GM18907 (cell line): Measurements from ENCODE around the gene IKZF5.

Source experiments
- ATAC-seq: cut with Tn5 transposase; IDR thresholded peaks from one replicate; pipeline ENCODE4 v1.9.1; 2021; ENCODE audit warnings: mild to moderate bottlenecking, moderate library complexity; ENCODE audit not compliant: unreplicated experiment

Gene IKZF5, protein sequence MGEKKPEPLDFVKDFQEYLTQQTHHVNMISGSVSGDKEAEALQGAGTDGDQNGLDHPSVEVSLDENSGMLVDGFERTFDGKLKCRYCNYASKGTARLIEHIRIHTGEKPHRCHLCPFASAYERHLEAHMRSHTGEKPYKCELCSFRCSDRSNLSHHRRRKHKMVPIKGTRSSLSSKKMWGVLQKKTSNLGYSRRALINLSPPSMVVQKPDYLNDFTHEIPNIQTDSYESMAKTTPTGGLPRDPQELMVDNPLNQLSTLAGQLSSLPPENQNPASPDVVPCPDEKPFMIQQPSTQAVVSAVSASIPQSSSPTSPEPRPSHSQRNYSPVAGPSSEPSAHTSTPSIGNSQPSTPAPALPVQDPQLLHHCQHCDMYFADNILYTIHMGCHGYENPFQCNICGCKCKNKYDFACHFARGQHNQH

DNA sequence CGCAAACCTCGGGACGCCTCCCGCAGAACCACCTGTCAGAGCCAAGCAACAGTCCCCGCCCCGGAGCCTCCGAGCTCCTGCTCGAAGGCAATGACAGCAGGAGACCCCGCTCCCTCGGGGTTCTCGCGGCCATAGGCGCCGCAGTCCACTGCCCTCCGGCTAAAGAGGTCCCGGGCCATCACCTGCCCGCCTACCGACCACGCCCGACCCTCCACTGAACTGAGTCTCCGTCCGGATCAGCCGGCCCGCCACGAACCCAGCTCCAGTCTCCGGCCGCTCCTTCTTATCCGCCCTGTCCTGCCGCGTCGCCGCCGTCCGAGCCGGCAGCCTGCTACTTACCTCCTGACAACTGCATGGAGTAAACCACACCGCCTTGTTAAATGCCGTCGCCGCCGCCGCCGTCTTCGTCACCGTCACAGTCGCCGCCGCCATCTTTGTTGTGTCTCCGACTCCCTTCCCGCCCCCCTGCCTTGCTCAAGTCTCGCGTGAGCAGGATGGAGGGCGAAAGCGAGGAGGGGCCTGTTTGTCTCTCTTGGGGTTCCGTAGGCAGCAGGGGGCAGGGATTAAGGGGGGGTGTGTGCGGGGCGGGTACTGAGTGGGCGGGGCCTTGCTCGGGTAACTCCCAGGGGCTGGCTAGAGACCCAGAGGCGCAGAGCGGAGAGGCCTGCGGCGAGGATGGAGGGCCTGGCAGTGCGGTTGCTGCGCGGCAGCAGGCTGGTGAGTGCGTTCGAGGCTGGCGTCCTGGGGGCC is at the start of gene IKZF5, which contains the start of gene ACADSB:
Gene IKZF5, minus strand, starts transcription at position 441 of the 750 bp plus-strand sequence. CDS start 10,170 bp downstream, outside the sequence.
Gene ACADSB, plus strand, starts transcription at position 652 of the 750 bp plus-strand sequence. Its CDS starts 24 bp downstream, at position 676.
- peak; percentile 88 for ATAC-seq

DNA sequence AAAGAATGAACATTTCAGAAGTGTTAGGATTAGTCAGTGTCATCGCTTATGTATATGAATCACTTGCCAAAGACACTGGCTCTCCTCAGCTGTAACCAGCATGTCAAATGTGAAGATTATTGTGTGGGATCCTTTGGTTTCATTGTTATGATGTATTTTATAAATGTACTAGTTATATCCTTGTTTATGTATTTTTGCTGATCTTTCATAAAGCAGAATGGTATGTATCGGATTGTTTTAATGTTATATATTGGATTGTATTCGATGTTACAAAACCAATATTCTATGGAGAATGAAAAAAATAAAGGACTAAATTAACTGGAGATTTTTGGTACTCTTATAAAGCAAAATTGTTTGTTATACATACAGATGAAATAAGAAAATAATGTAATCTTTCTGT is 49.4 kb upstream of the IKZF5 start:
- ATAC-seq: no peak

DNA sequence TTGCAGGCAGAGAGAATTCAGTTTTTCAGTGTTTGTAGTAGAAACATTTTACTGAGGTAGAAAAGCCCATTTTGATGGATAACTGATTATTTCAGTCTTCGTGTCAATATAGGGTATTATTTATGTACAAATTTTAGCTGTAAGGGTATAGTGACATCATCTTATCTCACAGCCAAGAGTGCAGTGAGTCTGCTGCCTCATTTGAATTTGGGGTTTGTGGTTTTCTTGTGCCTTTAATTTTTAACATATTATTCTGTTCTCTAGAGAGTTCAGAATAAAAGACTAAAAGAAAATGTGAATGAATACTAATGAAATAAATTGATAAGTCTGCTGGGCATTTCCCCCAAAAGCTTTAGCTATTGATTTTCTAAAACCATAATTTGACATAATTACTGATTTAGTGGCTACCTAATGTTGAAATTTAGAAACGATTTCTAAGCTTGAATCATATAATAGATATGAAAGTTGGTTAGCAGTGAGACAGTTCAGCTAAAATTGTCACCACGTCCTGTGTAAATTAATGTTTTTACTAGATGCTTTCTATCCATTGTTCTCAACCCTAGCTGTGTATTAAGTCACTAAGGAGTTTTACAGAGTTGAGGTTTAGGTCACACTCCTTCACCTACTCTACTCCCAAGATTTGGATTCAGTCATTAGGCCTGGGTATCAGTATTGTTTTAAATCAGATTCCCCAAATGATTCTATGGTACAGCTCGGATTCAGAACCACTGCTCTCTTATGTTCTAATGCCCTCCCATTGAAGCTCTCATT is 37.6 kb upstream of the IKZF5 start:
- ATAC-seq: no peak

- no peak for ATAC-seq
Observed at GRCh38 chr10:123044391-123044790, 35.8 kb upstream of the IKZF5 start.

GRCh38 chr10:123043409-123043925 is 34.9 kb upstream of the IKZF5 start:
- peak; percentile 62 for ATAC-seq

DNA sequence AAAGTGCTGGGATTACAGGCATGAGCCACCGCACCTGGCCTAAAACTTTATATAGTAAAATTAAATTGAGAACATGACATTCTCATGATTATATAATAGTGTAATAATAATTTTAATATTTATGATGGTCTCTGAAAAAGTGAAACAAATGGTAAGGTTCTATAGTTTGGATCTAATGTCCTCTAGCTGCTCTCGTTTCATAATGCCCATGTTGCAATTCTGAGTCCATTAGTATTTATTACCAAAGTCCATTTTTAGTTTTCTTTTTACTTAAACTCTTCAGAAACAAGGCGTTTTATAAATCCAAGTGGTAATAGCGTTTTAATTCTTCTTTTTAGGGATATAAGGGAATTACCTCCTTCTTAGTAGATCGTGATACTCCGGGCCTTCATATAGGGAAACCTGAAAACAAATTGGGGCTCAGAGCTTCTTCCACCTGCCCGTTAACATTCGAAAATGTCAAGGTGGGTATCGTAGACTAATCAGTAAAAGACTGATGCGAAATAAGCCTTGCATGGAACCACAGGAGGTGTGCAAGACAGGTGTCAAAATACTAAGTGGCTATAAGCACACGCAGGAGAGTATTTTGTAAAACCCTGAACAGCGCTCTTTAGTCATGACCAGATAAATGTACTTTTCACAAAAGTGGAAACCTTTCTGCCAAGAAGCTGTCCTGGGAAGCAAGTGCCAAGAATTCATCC is 34.3 kb upstream of the IKZF5 start:
- no peak for ATAC-seq

- ATAC-seq: no peak
Observed at GRCh38 chr10:123039632-123039930, 31.0 kb upstream of the IKZF5 start.

DNA sequence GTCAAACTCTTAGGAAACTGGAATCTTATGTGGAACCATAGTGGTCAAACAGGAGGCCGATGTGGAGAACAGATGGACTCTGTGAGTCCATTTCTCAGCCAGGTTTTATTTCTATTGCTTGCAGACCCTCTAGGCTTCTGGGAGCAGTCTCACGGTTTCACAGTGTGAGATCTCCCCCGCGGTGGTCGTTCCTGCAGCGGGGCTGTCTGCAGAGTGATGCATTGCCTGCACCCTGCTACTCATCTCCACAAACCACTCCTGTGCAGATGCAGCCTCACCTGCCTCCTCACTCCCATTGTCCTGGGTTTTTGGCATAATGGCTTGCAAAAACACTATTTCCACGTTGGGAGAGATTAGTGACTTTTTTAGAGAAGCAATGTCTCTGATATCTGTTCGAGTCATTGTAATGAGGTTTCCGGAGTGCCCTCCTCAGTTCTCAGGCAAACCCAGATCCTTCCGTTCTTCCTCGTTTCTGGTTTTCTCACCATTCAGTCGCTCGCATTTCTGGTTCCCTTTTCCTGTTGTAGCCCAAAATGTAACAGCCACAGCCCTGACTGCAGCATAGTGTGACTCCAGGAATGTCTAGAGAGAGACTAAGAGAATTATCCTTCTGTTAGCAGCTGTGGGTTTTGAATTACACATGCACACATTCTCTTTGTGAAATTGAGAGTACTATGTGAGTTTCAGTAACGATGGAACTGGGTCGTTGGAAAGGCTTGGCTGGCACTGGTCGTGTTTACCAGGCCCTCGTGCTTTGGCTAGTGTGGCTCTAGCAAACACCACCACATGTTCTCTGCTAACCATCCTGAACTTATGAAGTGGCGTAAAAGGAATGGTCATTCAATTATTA is 30.4 kb upstream of the IKZF5 start:
- ATAC-seq: peak; percentile 68

DNA sequence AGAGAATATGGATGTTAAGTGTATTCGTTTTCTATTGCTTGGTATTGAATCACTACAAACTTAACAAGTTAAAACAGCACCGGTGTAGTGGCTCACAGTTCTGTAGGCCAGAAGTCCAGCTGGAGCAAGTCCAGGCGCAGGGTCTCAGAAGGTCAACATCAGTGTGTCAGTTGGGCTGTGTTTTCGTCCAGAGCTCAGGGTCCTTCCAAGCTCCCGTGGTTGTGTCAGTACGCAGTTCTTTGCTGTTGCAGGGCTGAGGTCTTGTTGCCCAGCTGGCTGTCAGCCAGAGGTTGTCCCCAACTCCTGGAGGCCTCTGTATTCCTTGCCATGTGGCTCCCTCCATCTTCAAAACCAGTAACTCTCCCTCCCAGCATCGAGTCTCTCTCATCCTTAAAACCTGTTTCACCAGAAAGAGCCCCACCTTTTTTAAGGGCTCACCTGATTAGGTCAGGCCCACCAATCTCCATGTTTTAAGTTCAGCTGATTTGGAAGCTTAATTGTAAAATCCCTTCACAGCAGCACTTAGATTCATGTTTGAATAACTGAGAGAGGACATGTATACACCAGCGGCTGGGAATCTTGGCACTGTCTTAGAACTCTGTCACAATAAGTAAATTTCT is 27.0 kb upstream of the IKZF5 start:
- no peak for ATAC-seq

- ATAC-seq: no peak
Observed at GRCh38 chr10:123034332-123034731, 25.7 kb upstream of the IKZF5 start.

- ATAC-seq: no peak
Observed at GRCh38 chr10:123031124-123031523, 22.5 kb upstream of the IKZF5 start.

- ATAC-seq: no peak
Observed at GRCh38 chr10:123027861-123028260, 19.3 kb upstream of the IKZF5 start.

- ATAC-seq: no peak
Observed at GRCh38 chr10:123026302-123026701, 17.7 kb upstream of the IKZF5 start.

DNA sequence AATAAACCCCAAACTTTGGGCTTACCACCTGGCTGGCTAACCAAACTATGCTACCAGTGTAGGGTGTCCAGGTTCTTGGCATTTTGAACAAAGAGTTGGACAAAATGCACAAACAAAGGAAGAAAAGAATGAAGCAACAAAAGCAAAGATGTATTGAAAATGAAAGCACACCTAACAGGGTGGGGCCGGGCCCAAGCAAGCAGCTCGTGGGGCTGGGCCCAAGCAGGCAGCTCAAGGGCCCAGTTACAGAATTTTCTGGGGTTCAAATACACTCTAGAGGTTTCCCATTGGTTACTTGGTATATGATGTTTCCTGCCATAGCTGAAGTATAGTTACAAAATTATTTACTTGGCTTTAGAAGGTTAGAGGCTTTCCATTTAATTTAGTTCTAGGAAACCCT is 15.9 kb upstream of the IKZF5 start:
- ATAC-seq: no peak

DNA sequence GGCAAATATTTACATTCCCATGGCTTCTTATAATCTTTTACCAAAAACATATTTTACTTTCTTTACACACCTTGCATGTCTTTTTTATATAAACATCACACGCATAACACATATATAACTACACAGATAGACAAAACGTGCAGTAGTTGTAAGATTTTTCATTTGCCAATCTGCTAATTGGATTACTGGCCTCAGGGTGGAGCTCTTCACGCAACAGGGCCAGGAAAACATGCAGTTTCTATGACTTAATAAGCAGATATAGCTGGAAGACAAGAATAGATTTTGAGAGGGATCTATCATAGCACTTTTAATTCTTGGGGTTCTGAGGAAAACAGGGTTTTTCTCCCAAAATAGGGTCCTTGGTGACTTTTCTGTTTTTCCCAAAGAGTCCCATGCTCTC is 12.9 kb upstream of the IKZF5 start:
- no peak for ATAC-seq

- no peak for ATAC-seq
Observed at GRCh38 chr10:123019941-123020703, 11.5 kb upstream of the IKZF5 start.

- no peak for ATAC-seq
Observed at GRCh38 chr10:123019264-123019663, 10.7 kb upstream of the IKZF5 start.

DNA sequence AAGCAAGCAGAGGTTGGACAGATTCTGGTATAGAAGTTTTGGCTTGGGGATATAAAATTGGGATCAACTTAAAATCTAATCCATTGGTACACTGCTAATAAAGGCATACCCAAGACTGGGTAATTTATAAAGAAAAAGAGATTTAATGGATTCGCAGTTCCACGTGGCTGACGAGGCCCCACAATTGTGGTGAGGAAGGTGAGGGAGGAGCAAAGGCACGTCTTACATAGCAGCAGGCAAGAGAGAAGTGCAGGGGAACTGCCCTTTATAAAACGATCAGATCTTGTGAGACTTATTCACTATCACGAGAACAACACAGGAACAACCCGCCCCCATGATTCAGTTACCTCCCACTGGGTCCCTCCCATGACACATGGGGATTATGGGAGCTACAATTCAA is 9.9 kb upstream of the IKZF5 start:
- no peak for ATAC-seq
